Measurements from ENCODE around the gene COL24A1. TPM values are rescaled to one million over a fixed set of nuclear protein-coding genes. Genes with fewer than 3 reads are reported as not detected.

Gene COL24A1
- total RNA-seq, 1 experiment from 2014 or later = 1.1 TPM

DNA sequence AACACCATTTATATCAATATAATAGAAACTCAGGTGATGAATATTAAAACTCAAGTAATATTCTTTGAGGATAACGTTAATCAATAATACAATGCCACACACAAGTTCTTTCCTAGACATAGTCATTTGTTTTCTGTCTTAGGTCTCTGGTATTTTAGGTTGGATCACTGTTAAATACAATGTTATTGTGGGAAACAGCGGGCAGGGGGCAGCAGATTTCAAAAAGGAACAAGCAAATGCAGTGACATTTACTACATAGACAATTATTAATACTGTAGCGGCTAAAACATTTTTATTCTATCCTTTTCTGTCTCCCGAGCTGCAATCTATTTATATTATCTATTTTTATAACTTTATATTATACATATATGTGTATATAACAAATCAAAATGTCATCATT, 261.9 kb downstream of the COL24A1 start:
- Mint-ChIP-seq H3K4me1 (no peaks in the 10 kb centered on the region), H3K9me3 (no peaks in the 10 kb centered on the region), H3K27me3 (ENCODE audit: low read depth) (no peaks in the 10 kb centered on the region), H3K27ac (no peak overlapping the region), H3K4me3 (no peak overlapping the region), H3K36me3 (no peaks in the 10 kb centered on the region)
- DNase-seq (ENCODE audit: low spot score) (peak; percentile 45), ATAC-seq (peak; percentile 46; the same call in 1 of the 2 replicates)
- POLR2A ChIA-PET = no interaction called here
- TF ChIP-seq, protein P1, sequence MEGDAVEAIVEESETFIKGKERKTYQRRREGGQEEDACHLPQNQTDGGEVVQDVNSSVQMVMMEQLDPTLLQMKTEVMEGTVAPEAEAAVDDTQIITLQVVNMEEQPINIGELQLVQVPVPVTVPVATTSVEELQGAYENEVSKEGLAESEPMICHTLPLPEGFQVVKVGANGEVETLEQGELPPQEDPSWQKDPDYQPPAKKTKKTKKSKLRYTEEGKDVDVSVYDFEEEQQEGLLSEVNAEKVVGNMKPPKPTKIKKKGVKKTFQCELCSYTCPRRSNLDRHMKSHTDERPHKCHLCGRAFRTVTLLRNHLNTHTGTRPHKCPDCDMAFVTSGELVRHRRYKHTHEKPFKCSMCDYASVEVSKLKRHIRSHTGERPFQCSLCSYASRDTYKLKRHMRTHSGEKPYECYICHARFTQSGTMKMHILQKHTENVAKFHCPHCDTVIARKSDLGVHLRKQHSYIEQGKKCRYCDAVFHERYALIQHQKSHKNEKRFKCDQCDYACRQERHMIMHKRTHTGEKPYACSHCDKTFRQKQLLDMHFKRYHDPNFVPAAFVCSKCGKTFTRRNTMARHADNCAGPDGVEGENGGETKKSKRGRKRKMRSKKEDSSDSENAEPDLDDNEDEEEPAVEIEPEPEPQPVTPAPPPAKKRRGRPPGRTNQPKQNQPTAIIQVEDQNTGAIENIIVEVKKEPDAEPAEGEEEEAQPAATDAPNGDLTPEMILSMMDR (IDR thresholded peaks at IDR 0.05) = peak; percentile 59
- TF ChIP-seq FOXJ3 (CRISPR knock-in tag; IDR thresholded peaks at IDR 0.05; ENCODE audit: borderline replicate concordance) = no peak
- CTCF ChIA-PET = interaction anchor here (0.6 to 1.0 kb wide), 3 partner anchors 9 to 462 kb away, joined by 3 read pairs; no protein-coding TSS in a partner anchor

DNA sequence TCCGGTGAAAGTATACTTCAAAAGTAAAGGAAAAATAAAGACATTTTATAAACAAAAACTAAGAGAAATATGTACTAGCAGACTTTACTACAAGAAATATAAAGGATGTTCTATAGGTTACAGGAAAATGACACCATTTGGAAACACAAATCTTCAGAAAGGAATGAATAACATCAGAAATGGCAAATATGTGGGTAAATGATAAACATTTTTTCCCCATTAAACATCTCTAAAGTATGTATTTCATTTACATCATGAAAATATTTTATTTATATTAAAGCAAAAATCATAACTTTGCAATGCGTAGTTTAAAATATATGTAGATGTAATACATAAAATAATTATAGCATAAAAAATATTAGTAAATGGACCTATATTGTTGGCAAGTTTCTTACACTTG, 264.2 kb downstream of the COL24A1 start:
- ATAC-seq = no peak
- no peak overlapping the region for H3K4me3 Mint-ChIP-seq
- H3K27ac Mint-ChIP-seq = no peak overlapping the region
- H3K4me1 Mint-ChIP-seq = no peaks in the 10 kb centered on the region
- no peaks in the 10 kb centered on the region for H3K27me3 Mint-ChIP-seq (ENCODE audit: low read depth)
- ChIA-PET POLR2A (no interaction called here), CTCF (no interaction called here)
- H3K36me3 Mint-ChIP-seq = no peaks in the 10 kb centered on the region
- DNase-seq (ENCODE audit: low spot score) = no peak
- H3K9me3 Mint-ChIP-seq = no peaks in the 10 kb centered on the region
- no peak for TF ChIP-seq GABPB1 (CRISPR knock-in tag; IDR thresholded peaks at IDR 0.05)
- TF ChIP-seq SOX15 (CRISPR knock-in tag; IDR thresholded peaks at IDR 0.05) = no peak
- TF ChIP-seq TP53 (CRISPR knock-in tag; IDR thresholded peaks at IDR 0.05) = no peak
- TF ChIP-seq MYBL2 (CRISPR knock-in tag; IDR thresholded peaks at IDR 0.05) = no peak
- TF ChIP-seq, protein P2, sequence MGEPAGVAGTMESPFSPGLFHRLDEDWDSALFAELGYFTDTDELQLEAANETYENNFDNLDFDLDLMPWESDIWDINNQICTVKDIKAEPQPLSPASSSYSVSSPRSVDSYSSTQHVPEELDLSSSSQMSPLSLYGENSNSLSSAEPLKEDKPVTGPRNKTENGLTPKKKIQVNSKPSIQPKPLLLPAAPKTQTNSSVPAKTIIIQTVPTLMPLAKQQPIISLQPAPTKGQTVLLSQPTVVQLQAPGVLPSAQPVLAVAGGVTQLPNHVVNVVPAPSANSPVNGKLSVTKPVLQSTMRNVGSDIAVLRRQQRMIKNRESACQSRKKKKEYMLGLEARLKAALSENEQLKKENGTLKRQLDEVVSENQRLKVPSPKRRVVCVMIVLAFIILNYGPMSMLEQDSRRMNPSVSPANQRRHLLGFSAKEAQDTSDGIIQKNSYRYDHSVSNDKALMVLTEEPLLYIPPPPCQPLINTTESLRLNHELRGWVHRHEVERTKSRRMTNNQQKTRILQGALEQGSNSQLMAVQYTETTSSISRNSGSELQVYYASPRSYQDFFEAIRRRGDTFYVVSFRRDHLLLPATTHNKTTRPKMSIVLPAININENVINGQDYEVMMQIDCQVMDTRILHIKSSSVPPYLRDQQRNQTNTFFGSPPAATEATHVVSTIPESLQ (CRISPR knock-in tag; IDR thresholded peaks at IDR 0.05) = no peak
- TF ChIP-seq, protein P3, sequence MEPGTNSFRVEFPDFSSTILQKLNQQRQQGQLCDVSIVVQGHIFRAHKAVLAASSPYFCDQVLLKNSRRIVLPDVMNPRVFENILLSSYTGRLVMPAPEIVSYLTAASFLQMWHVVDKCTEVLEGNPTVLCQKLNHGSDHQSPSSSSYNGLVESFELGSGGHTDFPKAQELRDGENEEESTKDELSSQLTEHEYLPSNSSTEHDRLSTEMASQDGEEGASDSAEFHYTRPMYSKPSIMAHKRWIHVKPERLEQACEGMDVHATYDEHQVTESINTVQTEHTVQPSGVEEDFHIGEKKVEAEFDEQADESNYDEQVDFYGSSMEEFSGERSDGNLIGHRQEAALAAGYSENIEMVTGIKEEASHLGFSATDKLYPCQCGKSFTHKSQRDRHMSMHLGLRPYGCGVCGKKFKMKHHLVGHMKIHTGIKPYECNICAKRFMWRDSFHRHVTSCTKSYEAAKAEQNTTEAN (CRISPR knock-in tag; IDR thresholded peaks at IDR 0.05) = no peak
- TF ChIP-seq, protein P4, sequence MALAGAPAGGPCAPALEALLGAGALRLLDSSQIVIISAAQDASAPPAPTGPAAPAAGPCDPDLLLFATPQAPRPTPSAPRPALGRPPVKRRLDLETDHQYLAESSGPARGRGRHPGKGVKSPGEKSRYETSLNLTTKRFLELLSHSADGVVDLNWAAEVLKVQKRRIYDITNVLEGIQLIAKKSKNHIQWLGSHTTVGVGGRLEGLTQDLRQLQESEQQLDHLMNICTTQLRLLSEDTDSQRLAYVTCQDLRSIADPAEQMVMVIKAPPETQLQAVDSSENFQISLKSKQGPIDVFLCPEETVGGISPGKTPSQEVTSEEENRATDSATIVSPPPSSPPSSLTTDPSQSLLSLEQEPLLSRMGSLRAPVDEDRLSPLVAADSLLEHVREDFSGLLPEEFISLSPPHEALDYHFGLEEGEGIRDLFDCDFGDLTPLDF (CRISPR knock-in tag; IDR thresholded peaks at IDR 0.05) = no peak
- TF ChIP-seq, protein P5, sequence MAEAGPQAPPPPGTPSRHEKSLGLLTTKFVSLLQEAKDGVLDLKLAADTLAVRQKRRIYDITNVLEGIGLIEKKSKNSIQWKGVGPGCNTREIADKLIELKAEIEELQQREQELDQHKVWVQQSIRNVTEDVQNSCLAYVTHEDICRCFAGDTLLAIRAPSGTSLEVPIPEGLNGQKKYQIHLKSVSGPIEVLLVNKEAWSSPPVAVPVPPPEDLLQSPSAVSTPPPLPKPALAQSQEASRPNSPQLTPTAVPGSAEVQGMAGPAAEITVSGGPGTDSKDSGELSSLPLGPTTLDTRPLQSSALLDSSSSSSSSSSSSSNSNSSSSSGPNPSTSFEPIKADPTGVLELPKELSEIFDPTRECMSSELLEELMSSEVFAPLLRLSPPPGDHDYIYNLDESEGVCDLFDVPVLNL (CRISPR knock-in tag; IDR thresholded peaks at IDR 0.05; ENCODE audit: borderline replicate concordance, low read depth) = no peak
- TF ChIP-seq, protein P6, sequence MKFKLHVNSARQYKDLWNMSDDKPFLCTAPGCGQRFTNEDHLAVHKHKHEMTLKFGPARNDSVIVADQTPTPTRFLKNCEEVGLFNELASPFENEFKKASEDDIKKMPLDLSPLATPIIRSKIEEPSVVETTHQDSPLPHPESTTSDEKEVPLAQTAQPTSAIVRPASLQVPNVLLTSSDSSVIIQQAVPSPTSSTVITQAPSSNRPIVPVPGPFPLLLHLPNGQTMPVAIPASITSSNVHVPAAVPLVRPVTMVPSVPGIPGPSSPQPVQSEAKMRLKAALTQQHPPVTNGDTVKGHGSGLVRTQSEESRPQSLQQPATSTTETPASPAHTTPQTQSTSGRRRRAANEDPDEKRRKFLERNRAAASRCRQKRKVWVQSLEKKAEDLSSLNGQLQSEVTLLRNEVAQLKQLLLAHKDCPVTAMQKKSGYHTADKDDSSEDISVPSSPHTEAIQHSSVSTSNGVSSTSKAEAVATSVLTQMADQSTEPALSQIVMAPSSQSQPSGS (CRISPR knock-in tag; IDR thresholded peaks at IDR 0.05; ENCODE audit: borderline replicate concordance, low read depth) = no peak
- TF ChIP-seq, protein P7, sequence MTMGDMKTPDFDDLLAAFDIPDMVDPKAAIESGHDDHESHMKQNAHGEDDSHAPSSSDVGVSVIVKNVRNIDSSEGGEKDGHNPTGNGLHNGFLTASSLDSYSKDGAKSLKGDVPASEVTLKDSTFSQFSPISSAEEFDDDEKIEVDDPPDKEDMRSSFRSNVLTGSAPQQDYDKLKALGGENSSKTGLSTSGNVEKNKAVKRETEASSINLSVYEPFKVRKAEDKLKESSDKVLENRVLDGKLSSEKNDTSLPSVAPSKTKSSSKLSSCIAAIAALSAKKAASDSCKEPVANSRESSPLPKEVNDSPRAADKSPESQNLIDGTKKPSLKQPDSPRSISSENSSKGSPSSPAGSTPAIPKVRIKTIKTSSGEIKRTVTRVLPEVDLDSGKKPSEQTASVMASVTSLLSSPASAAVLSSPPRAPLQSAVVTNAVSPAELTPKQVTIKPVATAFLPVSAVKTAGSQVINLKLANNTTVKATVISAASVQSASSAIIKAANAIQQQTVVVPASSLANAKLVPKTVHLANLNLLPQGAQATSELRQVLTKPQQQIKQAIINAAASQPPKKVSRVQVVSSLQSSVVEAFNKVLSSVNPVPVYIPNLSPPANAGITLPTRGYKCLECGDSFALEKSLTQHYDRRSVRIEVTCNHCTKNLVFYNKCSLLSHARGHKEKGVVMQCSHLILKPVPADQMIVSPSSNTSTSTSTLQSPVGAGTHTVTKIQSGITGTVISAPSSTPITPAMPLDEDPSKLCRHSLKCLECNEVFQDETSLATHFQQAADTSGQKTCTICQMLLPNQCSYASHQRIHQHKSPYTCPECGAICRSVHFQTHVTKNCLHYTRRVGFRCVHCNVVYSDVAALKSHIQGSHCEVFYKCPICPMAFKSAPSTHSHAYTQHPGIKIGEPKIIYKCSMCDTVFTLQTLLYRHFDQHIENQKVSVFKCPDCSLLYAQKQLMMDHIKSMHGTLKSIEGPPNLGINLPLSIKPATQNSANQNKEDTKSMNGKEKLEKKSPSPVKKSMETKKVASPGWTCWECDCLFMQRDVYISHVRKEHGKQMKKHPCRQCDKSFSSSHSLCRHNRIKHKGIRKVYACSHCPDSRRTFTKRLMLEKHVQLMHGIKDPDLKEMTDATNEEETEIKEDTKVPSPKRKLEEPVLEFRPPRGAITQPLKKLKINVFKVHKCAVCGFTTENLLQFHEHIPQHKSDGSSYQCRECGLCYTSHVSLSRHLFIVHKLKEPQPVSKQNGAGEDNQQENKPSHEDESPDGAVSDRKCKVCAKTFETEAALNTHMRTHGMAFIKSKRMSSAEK (CRISPR knock-in tag; IDR thresholded peaks at IDR 0.05; ENCODE audit: borderline replicate concordance) = no peak
- no peak for TF ChIP-seq FOXP1 (CRISPR knock-in tag; IDR thresholded peaks at IDR 0.05; ENCODE audit: borderline replicate concordance)
- TF ChIP-seq, protein P8, sequence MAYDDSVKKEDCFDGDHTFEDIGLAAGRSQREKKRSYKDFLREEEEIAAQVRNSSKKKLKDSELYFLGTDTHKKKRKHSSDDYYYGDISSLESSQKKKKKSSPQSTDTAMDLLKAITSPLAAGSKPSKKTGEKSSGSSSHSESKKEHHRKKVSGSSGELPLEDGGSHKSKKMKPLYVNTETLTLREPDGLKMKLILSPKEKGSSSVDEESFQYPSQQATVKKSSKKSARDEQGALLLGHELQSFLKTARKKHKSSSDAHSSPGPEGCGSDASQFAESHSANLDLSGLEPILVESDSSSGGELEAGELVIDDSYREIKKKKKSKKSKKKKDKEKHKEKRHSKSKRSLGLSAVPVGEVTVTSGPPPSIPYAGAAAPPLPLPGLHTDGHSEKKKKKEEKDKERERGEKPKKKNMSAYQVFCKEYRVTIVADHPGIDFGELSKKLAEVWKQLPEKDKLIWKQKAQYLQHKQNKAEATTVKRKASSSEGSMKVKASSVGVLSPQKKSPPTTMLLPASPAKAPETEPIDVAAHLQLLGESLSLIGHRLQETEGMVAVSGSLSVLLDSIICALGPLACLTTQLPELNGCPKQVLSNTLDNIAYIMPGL (CRISPR knock-in tag; IDR thresholded peaks at IDR 0.05) = no peak
- no peak for TF ChIP-seq KAT7 (CRISPR knock-in tag; IDR thresholded peaks at IDR 0.05; ENCODE audit: borderline replicate concordance)
- TF ChIP-seq, protein P9, sequence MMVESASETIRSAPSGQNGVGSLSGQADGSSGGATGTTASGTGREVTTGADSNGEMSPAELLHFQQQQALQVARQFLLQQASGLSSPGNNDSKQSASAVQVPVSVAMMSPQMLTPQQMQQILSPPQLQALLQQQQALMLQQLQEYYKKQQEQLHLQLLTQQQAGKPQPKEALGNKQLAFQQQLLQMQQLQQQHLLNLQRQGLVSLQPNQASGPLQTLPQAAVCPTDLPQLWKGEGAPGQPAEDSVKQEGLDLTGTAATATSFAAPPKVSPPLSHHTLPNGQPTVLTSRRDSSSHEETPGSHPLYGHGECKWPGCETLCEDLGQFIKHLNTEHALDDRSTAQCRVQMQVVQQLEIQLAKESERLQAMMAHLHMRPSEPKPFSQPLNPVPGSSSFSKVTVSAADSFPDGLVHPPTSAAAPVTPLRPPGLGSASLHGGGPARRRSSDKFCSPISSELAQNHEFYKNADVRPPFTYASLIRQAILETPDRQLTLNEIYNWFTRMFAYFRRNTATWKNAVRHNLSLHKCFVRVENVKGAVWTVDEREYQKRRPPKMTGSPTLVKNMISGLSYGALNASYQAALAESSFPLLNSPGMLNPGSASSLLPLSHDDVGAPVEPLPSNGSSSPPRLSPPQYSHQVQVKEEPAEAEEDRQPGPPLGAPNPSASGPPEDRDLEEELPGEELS (CRISPR knock-in tag; IDR thresholded peaks at IDR 0.05) = no peak
- no peak for TF ChIP-seq NFATC4 (CRISPR knock-in tag; IDR thresholded peaks at IDR 0.05)
